ENCODE measurements around the gene PTK6.
A peak's percentile ranks its signal among the peaks of the same experiment; 100 is the strongest.

Gene PTK6

DNA sequence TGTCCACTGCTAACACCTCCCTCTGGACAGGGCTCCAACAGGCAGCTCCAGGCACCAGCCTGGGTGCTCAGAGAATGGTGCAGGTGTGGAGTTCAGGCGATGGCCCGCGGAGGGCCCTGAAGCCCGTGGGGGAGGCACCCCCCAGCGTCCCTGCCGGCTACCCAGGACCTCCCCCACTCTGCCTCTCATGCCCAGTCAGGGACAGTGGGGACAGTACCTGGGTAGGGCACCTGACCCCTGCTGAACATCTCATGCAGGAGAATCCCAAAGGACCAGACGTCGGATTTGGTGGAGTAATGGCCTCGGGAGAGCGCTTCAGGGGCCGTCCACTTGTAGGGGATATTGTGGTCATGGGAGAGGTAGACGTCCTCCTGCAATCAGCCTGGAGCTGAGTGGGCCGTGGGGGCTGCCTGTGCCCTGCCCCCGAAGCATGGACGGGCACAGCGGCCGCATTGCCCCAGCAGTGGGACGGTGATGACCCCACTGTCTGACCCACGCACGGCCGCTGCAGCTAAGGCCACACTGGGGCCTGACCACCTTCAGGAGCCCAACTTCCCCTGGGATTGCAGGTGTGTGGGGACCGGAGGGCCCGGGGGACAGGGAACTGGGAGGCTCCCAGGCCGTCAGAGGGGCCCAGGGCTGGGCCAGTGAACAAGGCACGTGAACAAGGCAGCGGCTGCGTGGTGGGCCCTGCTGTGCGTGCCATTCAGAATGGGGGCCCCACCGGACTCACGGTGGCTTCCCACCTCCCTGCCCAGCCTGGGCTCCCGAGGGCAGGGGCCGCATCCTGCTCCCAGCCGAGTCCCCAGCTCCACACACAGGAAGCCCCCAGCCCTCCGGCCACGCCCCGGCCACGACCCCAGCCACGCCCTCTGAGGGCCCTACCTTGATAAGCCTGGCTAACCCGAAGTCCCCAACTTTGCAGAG is 7.1 kb downstream of the PTK6 start (continued):
- TF ChIP-seq KLF1 (tag by site-specific recombination; IDR thresholded peaks at IDR 0.05): peak; percentile 62
- 0 out of 2 replicates have a peak, but pooled peaks have one; percentile 49 for TF ChIP-seq ZFP69B (tag by site-specific recombination; IDR thresholded peaks at IDR 0.05)
- no peak for TF ChIP-seq ZNF596 (tag by site-specific recombination; IDR thresholded peaks at IDR 0.05)
- TF ChIP-seq ZNF670 (tag by site-specific recombination; IDR thresholded peaks at IDR 0.05; ENCODE audit: low read depth): no peak
- TF ChIP-seq KLF10 (tag by site-specific recombination; IDR thresholded peaks at IDR 0.05): peak; percentile 80

DNA sequence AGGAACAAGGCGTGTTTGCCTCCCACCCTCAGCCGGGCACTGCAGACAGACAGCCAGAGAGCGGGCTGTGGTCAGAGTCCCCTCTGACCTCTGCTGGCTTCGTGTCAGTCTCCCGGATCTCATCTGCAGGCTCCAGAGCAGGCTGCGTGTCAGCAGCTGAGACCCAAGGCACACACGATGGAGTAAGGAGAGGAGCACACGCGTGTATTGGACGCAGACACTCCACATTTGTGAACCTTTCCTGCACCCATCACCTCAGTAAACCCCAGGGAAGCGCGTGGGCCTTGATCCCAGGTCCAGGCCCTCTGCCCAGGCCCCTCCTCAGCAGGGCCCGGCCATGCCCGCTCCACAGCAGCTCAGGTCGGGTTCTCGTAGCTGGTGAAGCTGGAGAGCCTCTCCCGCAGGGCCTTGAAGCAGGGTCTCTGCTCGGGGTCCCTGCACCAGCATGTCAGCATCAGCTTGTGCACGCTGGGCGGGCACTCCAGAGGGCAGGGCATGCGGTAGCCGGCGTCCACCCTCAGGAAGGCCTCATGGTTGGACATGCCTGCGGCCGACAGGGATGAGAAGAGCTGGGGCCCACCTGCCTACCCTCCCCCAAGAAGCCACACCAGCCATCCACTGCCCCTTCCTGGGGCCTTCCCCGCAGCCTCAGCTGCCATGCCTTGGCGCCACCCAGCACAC is 7.9 kb downstream of the PTK6 start:
- POLR2A ChIA-PET: interaction anchor here (0.5 to 1.5 kb wide), 5 partner anchors 9 to 145 kb away, joined by 3 to 5 read pairs (median 3); partner anchors contain the start of gene PPDPF
- H3K36me3 ChIP-seq (ENCODE audit: control insufficient read depth in 2 of 2, insufficient read depth in 1 of 2, low read length in 2 of 2): no peaks in the 10 kb centered on the region
- no peaks in the 10 kb centered on the region for H3K4me1 ChIP-seq (ENCODE audit: control insufficient read depth, insufficient read depth, low read length)
- H3K9me3 ChIP-seq (ENCODE audit: control insufficient read depth, insufficient read depth, low read depth, low read length): no peaks in the 10 kb centered on the region
- CTCF ChIA-PET: interaction anchor here (1.6 kb wide), 1 partner anchor 33 kb away, joined by 4 read pairs; no protein-coding TSS in a partner anchor
- no peak overlapping the region for H3K27ac ChIP-seq (ENCODE audit: extremely low read depth, low read depth, low read length)
- H3K4me3 ChIP-seq (ENCODE audit: low read depth, low read length): no peak overlapping the region
- TF ChIP-seq, protein P1, sequence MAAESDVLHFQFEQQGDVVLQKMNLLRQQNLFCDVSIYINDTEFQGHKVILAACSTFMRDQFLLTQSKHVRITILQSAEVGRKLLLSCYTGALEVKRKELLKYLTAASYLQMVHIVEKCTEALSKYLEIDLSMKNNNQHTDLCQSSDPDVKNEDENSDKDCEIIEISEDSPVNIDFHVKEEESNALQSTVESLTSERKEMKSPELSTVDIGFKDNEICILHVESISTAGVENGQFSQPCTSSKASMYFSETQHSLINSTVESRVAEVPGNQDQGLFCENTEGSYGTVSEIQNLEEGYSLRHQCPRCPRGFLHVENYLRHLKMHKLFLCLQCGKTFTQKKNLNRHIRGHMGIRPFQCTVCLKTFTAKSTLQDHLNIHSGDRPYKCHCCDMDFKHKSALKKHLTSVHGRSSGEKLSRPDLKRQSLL (tag by site-specific recombination; IDR thresholded peaks at IDR 0.05): peak; percentile 27; the same call in 1 of the 2 replicates
- TF ChIP-seq, protein P2, sequence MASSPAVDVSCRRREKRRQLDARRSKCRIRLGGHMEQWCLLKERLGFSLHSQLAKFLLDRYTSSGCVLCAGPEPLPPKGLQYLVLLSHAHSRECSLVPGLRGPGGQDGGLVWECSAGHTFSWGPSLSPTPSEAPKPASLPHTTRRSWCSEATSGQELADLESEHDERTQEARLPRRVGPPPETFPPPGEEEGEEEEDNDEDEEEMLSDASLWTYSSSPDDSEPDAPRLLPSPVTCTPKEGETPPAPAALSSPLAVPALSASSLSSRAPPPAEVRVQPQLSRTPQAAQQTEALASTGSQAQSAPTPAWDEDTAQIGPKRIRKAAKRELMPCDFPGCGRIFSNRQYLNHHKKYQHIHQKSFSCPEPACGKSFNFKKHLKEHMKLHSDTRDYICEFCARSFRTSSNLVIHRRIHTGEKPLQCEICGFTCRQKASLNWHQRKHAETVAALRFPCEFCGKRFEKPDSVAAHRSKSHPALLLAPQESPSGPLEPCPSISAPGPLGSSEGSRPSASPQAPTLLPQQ (tag by site-specific recombination; IDR thresholded peaks at IDR 0.05): 0 out of 2 replicates have a peak, but pooled peaks have one; percentile 25
- TF ChIP-seq ZNF654 (tag by site-specific recombination; IDR thresholded peaks at IDR 0.05; ENCODE audit: low read depth) (no peak), ZNF600 (tag by site-specific recombination; IDR thresholded peaks at IDR 0.05) (peak; percentile 49; the same call in 1 of the 2 replicates)

DNA sequence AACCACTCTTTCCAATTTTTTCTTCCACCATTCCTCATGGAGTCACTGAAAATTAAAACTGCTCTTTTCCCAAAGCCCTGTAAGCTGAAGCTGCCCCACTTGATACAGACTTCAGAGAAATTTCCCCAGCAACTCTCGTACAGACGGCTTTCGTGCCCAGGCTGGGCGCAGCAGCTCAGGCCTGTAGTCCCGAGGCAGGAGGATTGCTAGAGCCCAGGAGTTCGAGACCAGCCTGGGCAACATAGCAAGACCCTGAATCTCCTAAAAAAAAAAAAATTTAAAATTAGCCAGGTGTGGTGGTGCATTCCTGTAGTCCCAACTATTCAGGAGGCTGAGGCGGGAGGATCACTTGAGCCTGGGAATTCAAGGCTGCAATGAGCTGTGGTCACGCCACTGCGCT is 10.0 kb downstream of the PTK6 start:
- Histone ChIP-seq H3K4me3 (ENCODE audit: low read depth, low read length) (no peak overlapping the region), H3K9me3 (ENCODE audit: control insufficient read depth, insufficient read depth, low read depth, low read length) (no peaks in the 10 kb centered on the region), H3K4me1 (ENCODE audit: control insufficient read depth, insufficient read depth, low read length) (no peaks in the 10 kb centered on the region), H3K36me3 (ENCODE audit: control insufficient read depth in 2 of 2, insufficient read depth in 1 of 2, low read length in 2 of 2) (peaks cover 0 to 17% of the 10 kb centered on the region in 2 experiments; a peak in 1 of 3 replicates), H3K27ac (ENCODE audit: extremely low read depth, low read depth, low read length) (no peak overlapping the region)
- ChIA-PET POLR2A (interaction anchor here (1.1 to 1.3 kb wide), 3 partner anchors 26 to 41 kb away, joined by 3 read pairs; no protein-coding TSS in a partner anchor), CTCF (interaction anchor here (0.6 to 1.4 kb wide), 4 partner anchors 11 to 382 kb away, joined by 3 to 4 read pairs (median 3); no protein-coding TSS in a partner anchor)
- TF ChIP-seq, protein P3, sequence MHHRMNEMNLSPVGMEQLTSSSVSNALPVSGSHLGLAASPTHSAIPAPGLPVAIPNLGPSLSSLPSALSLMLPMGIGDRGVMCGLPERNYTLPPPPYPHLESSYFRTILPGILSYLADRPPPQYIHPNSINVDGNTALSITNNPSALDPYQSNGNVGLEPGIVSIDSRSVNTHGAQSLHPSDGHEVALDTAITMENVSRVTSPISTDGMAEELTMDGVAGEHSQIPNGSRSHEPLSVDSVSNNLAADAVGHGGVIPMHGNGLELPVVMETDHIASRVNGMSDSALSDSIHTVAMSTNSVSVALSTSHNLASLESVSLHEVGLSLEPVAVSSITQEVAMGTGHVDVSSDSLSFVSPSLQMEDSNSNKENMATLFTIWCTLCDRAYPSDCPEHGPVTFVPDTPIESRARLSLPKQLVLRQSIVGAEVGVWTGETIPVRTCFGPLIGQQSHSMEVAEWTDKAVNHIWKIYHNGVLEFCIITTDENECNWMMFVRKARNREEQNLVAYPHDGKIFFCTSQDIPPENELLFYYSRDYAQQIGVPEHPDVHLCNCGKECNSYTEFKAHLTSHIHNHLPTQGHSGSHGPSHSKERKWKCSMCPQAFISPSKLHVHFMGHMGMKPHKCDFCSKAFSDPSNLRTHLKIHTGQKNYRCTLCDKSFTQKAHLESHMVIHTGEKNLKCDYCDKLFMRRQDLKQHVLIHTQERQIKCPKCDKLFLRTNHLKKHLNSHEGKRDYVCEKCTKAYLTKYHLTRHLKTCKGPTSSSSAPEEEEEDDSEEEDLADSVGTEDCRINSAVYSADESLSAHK (tag by site-specific recombination; IDR thresholded peaks at IDR 0.05): peak; percentile 29; the same call in 1 of the 2 replicates
- TF ChIP-seq MYNN (tag by site-specific recombination; IDR thresholded peaks at IDR 0.05; ENCODE audit: borderline replicate concordance) (no peak), ZNF121 (tag by site-specific recombination; IDR thresholded peaks at IDR 0.05) (peak; percentile 96)

All from HEK293 (cell line).